NCI-H1092 treated with DMSO at 0.1 percent for 48 hours (cell line): Measurements from ENCODE around the gene ABHD3.
"Not testable (repeated sequence)": the region's sequence is repeated elsewhere in the genome, so short reads cannot be mapped to it uniquely, and the experiment has no call there.

Source experiments
- DNase-seq: peaks from one replicate; lab custom pipeline; 2025; lab: John Stamatoyannopoulos, UW

Gene ABHD3

GRCh38 chr18:21650311-21650710 lies 54.3 kb downstream of the ABHD3 start:
- DNase-seq: no peak

DNA sequence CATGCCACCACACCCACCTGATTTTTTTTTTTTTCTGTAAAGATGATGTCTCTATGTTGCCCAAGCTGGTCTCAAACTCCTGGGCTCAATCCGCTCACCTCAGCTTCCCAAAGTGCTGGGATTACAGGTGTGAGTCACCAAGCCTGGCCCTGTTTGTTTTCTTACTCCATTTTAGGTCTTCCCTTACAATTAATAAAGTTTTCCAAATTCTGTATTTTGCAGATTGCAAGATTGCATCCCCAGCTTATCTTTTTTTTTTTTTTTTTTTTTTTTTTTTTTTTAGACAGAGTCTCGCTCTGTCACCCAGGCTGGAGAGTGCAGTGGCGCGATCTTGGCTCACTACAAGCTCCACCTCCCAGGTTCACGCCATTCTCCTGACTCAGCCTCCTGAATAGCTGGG lies 64.2 kb downstream of the ABHD3 start:
- not testable (repeated sequence) for DNase-seq

DNA sequence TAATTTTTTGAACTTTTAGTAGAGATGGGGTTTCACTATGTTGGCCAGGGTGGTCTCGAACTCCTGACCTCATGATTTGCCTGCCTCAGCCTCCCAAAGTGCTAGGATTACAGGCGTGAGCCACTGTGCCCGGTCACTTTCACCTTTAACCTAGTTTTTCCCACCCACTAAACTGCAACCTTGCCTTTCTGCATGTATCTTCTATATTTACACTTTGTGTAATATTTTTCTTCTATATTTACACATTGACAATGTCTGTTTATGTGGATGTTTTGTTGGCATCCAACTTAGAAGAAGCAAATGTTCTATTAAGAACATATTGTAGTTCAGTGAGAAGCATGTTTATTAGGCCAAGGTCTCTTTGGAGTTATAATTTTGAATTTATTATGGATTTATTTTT lies 65.8 kb downstream of the ABHD3 start:
- DNase-seq: no peak

GRCh38 chr18:21636769-21637168 lies 67.8 kb downstream of the ABHD3 start:
- no peak for DNase-seq

GRCh38 chr18:21634588-21635199 lies 69.9 kb downstream of the ABHD3 start:
- no peak for DNase-seq

GRCh38 chr18:21632393-21632792 lies 72.2 kb downstream of the ABHD3 start:
- DNase-seq: no peak

DNA sequence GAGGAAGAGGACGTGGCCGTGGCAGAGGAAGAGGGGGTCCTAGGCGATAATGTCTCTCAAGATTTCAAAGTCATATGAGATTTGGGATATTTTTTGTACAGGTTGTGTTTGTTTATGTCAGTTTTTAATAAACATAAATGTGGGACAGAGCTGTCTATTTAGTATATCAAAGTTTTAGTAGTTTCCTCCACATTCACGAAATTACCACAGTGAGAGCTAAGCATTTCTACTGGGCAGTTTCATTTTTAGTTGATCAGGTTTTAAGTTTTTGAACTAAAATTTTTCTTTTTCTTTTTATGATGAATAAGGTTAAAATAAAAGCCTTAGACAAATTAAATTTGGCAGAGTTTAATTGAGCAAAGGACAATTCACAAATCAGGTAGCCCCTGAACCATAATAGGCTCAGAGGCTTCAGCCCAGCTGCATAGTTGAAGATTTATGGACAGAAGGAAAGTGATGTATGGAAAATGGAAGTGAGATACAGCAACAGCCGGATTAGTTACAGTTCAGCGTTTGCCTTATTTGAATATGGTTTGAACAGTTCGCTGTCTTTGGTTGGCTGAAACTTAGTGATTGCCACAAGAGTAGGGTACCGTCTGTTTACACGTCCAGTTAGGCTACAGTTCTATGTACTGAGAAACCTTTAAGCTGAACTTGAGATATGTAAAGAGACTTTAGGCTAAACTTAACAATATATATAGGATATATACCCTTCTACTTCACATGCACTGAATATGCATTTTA lies 75.3 kb downstream of the ABHD3 start:
- DNase-seq: no peak

GRCh38 chr18:21621640-21622039 lies 82.9 kb downstream of the ABHD3 start:
- not testable (repeated sequence) for DNase-seq

DNA sequence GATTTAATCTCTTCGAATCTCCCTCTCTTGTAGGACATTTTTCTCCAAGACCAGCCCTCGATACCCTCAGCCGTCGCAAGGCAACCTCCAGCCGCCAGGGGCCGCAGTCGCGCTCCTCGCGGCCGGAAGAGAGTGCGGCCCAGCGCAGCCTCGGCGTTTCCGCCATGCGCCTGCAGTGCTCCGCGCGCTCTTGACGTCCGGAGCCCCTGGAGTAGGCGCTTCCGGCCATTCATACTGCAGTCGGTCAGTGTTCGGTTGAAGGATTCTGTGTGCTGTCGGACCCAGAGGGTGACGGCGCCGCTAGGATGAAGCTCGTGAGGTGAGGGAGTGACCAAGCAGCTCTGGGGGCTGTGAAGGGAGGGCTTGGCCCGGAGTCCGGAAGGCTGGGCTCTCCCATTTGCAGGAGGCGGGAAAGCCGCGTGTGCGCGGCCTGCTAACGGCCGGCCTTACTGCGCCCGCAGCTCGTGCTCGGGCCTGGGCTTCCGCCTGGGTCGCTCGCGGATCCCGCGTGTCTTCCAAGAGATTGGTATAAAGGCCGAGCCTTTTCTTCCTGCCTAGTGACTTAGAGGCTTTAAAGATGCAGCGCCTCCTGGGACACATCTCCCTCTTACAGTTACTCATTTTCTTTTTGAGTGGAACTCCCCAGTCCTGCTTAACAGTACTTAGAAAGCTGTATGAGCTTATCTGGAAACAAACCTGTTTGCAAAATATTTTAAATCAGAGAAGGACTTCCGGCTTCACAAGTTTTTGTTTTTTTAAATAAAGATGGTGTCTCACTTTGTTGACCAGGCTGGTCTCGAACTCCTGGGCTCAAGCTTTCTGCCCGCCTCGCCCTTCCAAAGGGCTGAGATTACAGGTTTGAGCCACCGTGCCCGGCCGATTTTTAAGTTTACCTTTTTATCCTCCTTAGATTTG lies 92.2 kb downstream of the ABHD3 start, which contains the start of gene SNRPD1:
SNRPD1 (plus strand) TSS at position 190 of the 915 bp plus-strand sequence; CDS start at position 306, 116 bp downstream.
- peak; percentile 93 for DNase-seq

- not testable (repeated sequence) for DNase-seq
These were observed 93.0 kb downstream of the ABHD3 start for GRCh38 chr18:21611401-21612124.

DNA sequence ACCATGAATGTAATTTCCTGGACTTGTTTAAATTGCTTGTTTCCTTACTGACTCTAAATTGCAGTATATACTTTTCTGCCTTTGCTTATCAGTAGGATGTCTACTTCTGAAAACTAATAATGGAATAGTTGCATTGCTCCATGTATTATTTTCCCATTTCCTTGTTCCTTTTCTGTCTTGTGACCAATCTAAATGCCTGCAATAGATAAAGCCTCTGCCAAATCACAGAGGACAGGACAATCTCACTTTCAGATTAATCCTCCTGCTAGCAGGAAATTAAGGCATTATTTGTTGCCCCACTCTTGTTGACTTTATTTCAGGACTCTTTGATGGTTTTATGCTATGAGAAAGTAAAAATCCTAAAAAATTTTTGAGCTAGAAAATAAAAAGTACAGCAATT lies 99.4 kb downstream of the ABHD3 start:
- DNase-seq: no peak

DNA sequence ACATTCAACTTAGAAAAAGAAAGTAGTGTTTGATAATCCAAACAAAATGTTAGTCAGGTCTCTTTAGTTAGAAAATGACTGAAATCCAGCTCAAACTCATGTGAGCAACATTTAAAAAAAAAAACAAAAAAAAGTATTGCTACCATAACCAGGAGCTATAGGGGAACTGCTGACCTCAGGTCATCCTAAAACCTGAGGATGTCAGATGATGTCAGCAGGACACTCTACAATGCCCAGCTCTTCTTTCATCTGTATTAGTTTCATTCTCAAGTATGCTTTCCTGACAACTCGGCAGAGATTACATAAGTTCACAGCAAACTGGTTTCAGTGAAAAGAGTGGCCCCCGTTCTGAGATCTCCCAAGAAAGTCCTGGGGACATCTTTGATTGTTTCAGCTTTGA lies 99.9 kb downstream of the ABHD3 start:
- no peak for DNase-seq

GRCh38 chr18:21602299-21602587 lies 102.3 kb downstream of the ABHD3 start:
- no peak for DNase-seq
